ENCODE measurements around the gene PITPNM3. TPM values are rescaled to one million over a fixed set of nuclear protein-coding genes. Genes with fewer than 3 reads are reported as not detected.

The PITPNM3 gene
- total RNA-seq = 10 to 100 TPM; 23.3 to 87.7 (median 47.8) TPM

- WGBS, 2 donors (ENCODE audit: low coverage in 1 of 2) = 4 to 14% methylated on average over 7 to 10 of the region's 122 CpGs
- TF ChIP-seq POLR2AphosphoS5 (IDR thresholded peaks at IDR 0.05) = no peak
- peak; percentile 4 to 22 for TF ChIP-seq POLR2A (IDR thresholded peaks at IDR 0.05)
- peaks cover 16% of the 10 kb centered on the region for H3K27me3 ChIP-seq
- no peaks in the 10 kb centered on the region for H3K36me3 ChIP-seq
- ATAC-seq = peak; percentile 65
- H3K4me3 ChIP-seq = peak within 1 kb of the TSS; percentile 75 to 87
- peaks cover 0 to 68% (median 21%) of the 10 kb centered on the region in 3 donors for H3K4me1 ChIP-seq
- H3K27ac ChIP-seq = peak within 1 kb of the TSS; percentile 87 to 94 (median 90)
- no peaks in the 10 kb centered on the region for H3K9me3 ChIP-seq
Measured at GRCh38 chr17:6556121-6557039, at the start of gene PITPNM3. Gene PITPNM3 (minus strand): TSS chr17:6556555. CDS start chr17:6556406, 149 bp downstream.

GRCh38 chr17:6605142-6605541, 48.8 kb upstream of the PITPNM3 start:
- 58% methylated on average over 4 of the region's 6 CpGs; no CpG with 5 or more reads in 1 of the 2 donors for WGBS, 2 donors (ENCODE audit: low coverage in 1 of 2)
- Histone ChIP-seq H3K9me3 (no peaks in the 10 kb centered on the region), H3K4me1 (peaks cover 0 to 21% (median 9%) of the 10 kb centered on the region in 3 donors), H3K36me3 (peaks cover 6 to 80% of the 10 kb centered on the region in 2 donors), H3K27me3 (no peaks in the 10 kb centered on the region), H3K4me3 (no peak overlapping the region), H3K27ac (no peak overlapping the region)
- TF ChIP-seq CTCF (IDR thresholded peaks at IDR 0.05) (no peak), POLR2A (IDR thresholded peaks at IDR 0.05) (no peak), EP300 (IDR thresholded peaks at IDR 0.05) (no peak), POLR2AphosphoS5 (IDR thresholded peaks at IDR 0.05) (no peak)
- no peak for ATAC-seq

- 20 to 34% methylated on average over 3 of the region's 3 CpGs for WGBS, 2 donors (ENCODE audit: low coverage in 1 of 2)
- ATAC-seq = no peak
- TF ChIP-seq CTCF (IDR thresholded peaks at IDR 0.05) (no peak), EP300 (IDR thresholded peaks at IDR 0.05) (no peak), POLR2AphosphoS5 (IDR thresholded peaks at IDR 0.05) (no peak), POLR2A (IDR thresholded peaks at IDR 0.05) (no peak)
- Histone ChIP-seq H3K27me3 (no peaks in the 10 kb centered on the region), H3K4me1 (peaks cover 0 to 31% (median 21%) of the 10 kb centered on the region in 3 donors), H3K27ac (peak overlapping the region; percentile 13 to 58 (median 34)), H3K4me3 (no peak overlapping the region), H3K9me3 (no peaks in the 10 kb centered on the region), H3K36me3 (peaks cover 0 to 79% of the 10 kb centered on the region in 2 donors)
Measured at GRCh38 chr17:6603744-6604325, 47.5 kb upstream of the PITPNM3 start.

- Histone ChIP-seq H3K9me3 (no peaks in the 10 kb centered on the region), H3K4me3 (no peak overlapping the region), H3K36me3 (peaks cover 0 to 78% of the 10 kb centered on the region in 2 donors), H3K27me3 (no peaks in the 10 kb centered on the region), H3K27ac (no peak overlapping the region), H3K4me1 (peaks cover 0 to 46% (median 26%) of the 10 kb centered on the region in 3 donors)
- WGBS, 2 donors (ENCODE audit: low coverage in 1 of 2) = 79 to 90% methylated on average over 2 of the region's 2 CpGs
- TF ChIP-seq POLR2AphosphoS5 (IDR thresholded peaks at IDR 0.05) (no peak), POLR2A (IDR thresholded peaks at IDR 0.05) (no peak)
- ATAC-seq = no peak
Measured at GRCh38 chr17:6602141-6602540, 45.8 kb upstream of the PITPNM3 start.

- Histone ChIP-seq H3K9me3 (no peaks in the 10 kb centered on the region), H3K36me3 (peaks cover 5 to 78% of the 10 kb centered on the region in 2 donors), H3K4me3 (no peak overlapping the region), H3K27ac (no peak overlapping the region), H3K4me1 (peaks cover 0 to 45% (median 26%) of the 10 kb centered on the region in 3 donors), H3K27me3 (no peaks in the 10 kb centered on the region)
- TF ChIP-seq POLR2A (IDR thresholded peaks at IDR 0.05) (no peak), EP300 (IDR thresholded peaks at IDR 0.05) (no peak), POLR2AphosphoS5 (IDR thresholded peaks at IDR 0.05) (no peak), CTCF (IDR thresholded peaks at IDR 0.05) (no peak)
- no peak for ATAC-seq
Measured at GRCh38 chr17:6599364-6599763, 43.0 kb upstream of the PITPNM3 start.

Data from gastroesophageal sphincter (tissue), 4 donors.